ENCODE data around the gene NLRP7. TPM values are rescaled to one million over a fixed set of nuclear protein-coding genes. Genes with fewer than 3 reads are reported as not detected.
"Not testable (repeated sequence)": the region's sequence is repeated elsewhere in the genome, so short reads cannot be mapped to it uniquely, and the experiment has no call there.

Gene NLRP7
- polyA plus RNA-seq, 2 of the 4 experiments (the other 2 are of a cell fraction): not detected

GRCh38 chr19:54952591-54953344 lies 5.4 kb upstream of the NLRP7 start:
- TF ChIP-seq EHF (CRISPR knock-in tag; IDR thresholded peaks at IDR 0.05) (no peak), CEBPB (IDR thresholded peaks at IDR 0.05) (peak in 1 of 2 experiments; percentile 9; a peak in 1 of 4 replicates)
- FAIRE-seq (no peak), DNase-seq (ENCODE audit: low read depth in 1 of 2, low spot score in 1 of 2) (peak in 1 of 2 experiments; percentile 46), ATAC-seq (peak; percentile 66 to 81; a peak in 5 of 6 replicates)
- Histone ChIP-seq H3K27ac (no peak overlapping the region), H3K9me3 (no peaks in the 10 kb centered on the region), H3K4me3 (no peak overlapping the region), H3K4me1 (no peaks in the 10 kb centered on the region), H3K4me2 (no peak overlapping the region)
- 72% methylated on average over 23 of the region's 23 CpGs for WGBS (ENCODE audit: missing lambda C conversion rate)
- CTCF ChIA-PET: no interaction called here
- POLR2A ChIA-PET: no interaction called here

- H3K4me2 ChIP-seq; H3K4me1 ChIP-seq; POLR2A ChIA-PET; DNase-seq (ENCODE audit: low read depth in 1 of 2, low spot score in 1 of 2); H3K9me3 ChIP-seq; FAIRE-seq; H3K4me3 ChIP-seq; CTCF ChIA-PET; ATAC-seq; H3K27ac ChIP-seq: not testable (repeated sequence)
- 61% methylated on average over 10 of the region's 10 CpGs for WGBS (ENCODE audit: missing lambda C conversion rate)
Measured at GRCh38 chr19:54950580-54950979, 3.2 kb upstream of the NLRP7 start.

- WGBS (ENCODE audit: missing lambda C conversion rate): 34% methylated on average over 2 of the region's 2 CpGs
- ChIA-PET POLR2A (no interaction called here), CTCF (no interaction called here)
- H3K4me2 ChIP-seq: no peak overlapping the region
- no peak for DNase-seq (ENCODE audit: low read depth in 1 of 2, low spot score in 1 of 2)
- H3K4me1 ChIP-seq: no peaks in the 10 kb centered on the region
- TF ChIP-seq RNF2 (IDR thresholded peaks at IDR 0.05; ENCODE audit: borderline replicate concordance, low read depth) (no peak), RARB (CRISPR knock-in tag; IDR thresholded peaks at IDR 0.05) (no peak), POLR2AphosphoS2 (conservative IDR thresholded peaks at IDR 0.05; ENCODE audit: low read length) (no peak), NFE2L2 (conservative IDR thresholded peaks at IDR 0.05; ENCODE audit: low read length) (no peak), FOXS1 (CRISPR knock-in tag; IDR thresholded peaks at IDR 0.05) (no peak), ZSCAN20 (CRISPR knock-in tag; IDR thresholded peaks at IDR 0.05) (no peak), PBX3 (IDR thresholded peaks at IDR 0.05) (no peak), USF2 (IDR thresholded peaks at IDR 0.05) (no peak), FOSB (CRISPR knock-in tag; IDR thresholded peaks at IDR 0.05) (no peak), FOSL2 (IDR thresholded peaks at IDR 0.05) (no peak), FOSL2 (CRISPR knock-in tag; IDR thresholded peaks at IDR 0.05) (no peak), GATA3 (IDR thresholded peaks at IDR 0.05; ENCODE audit: borderline replicate concordance) (no peak), ZNF302 (CRISPR knock-in tag; IDR thresholded peaks at IDR 0.05) (no peak), HDAC2 (IDR thresholded peaks at IDR 0.05) (no peak), TP53 (CRISPR knock-in tag; IDR thresholded peaks at IDR 0.05) (no peak), KDM5A (IDR thresholded peaks at IDR 0.05) (no peak), ATOH8 (CRISPR knock-in tag; IDR thresholded peaks at IDR 0.05; ENCODE audit: low read depth) (no peak), NR3C1 (IDR thresholded peaks at IDR 0.05) (no peak), TFCP2L1 (CRISPR knock-in tag; IDR thresholded peaks at IDR 0.05) (no peak), JUNB (IDR thresholded peaks at IDR 0.05) (no peak)
- TF ChIP-seq, protein P1, sequence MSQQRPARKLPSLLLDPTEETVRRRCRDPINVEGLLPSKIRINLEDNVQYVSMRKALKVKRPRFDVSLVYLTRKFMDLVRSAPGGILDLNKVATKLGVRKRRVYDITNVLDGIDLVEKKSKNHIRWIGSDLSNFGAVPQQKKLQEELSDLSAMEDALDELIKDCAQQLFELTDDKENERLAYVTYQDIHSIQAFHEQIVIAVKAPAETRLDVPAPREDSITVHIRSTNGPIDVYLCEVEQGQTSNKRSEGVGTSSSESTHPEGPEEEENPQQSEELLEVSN (IDR thresholded peaks at IDR 0.05; ENCODE audit: borderline replicate concordance, low read depth): no peak
- no peak for FAIRE-seq
- no peak overlapping the region for H3K4me3 ChIP-seq
- no peaks in the 10 kb centered on the region for H3K9me3 ChIP-seq
- no peak for ATAC-seq
- H3K27ac ChIP-seq: no peak overlapping the region
Measured at GRCh38 chr19:54949412-54949811, 2.1 kb upstream of the NLRP7 start.

GRCh38 chr19:54943772-54944361 lies 3.5 kb downstream of the NLRP7 start:
- ATAC-seq; H3K4me2 ChIP-seq; FAIRE-seq; H3K4me1 ChIP-seq; H3K9me3 ChIP-seq; POLR2A ChIA-PET; CTCF ChIA-PET; H3K27ac ChIP-seq; DNase-seq (ENCODE audit: low read depth in 1 of 2, low spot score in 1 of 2); H3K4me3 ChIP-seq: not testable (repeated sequence)
- 54% methylated on average over 11 of the region's 11 CpGs for WGBS (ENCODE audit: missing lambda C conversion rate)

- H3K4me1 ChIP-seq; DNase-seq (ENCODE audit: low read depth in 1 of 2, low spot score in 1 of 2); POLR2A ChIA-PET; H3K9me3 ChIP-seq; H3K4me3 ChIP-seq; H3K27ac ChIP-seq; FAIRE-seq; H3K4me2 ChIP-seq: not testable (repeated sequence)
- WGBS (ENCODE audit: missing lambda C conversion rate): 71% methylated on average over 18 of the region's 28 CpGs
- peak; percentile 43 to 44; a peak in 4 of 6 replicates for ATAC-seq
- CTCF ChIA-PET: interaction anchor here (1.1 to 1.2 kb wide), 2 partner anchors 47 to 266 kb away, joined by 3 read pairs; no protein-coding TSS in a partner anchor
Measured at GRCh38 chr19:54939538-54939937, 7.8 kb downstream of the NLRP7 start.

Measured in A549 (cell line).